ENCODE measurements around the gene NTN4. TPM values are rescaled to one million over a fixed set of nuclear protein-coding genes. Genes with fewer than 3 reads are reported as not detected.

The NTN4 gene
- total and polyA plus RNA-seq, 12 donors = 17.9 to 105 (median 64.5) TPM

DNA sequence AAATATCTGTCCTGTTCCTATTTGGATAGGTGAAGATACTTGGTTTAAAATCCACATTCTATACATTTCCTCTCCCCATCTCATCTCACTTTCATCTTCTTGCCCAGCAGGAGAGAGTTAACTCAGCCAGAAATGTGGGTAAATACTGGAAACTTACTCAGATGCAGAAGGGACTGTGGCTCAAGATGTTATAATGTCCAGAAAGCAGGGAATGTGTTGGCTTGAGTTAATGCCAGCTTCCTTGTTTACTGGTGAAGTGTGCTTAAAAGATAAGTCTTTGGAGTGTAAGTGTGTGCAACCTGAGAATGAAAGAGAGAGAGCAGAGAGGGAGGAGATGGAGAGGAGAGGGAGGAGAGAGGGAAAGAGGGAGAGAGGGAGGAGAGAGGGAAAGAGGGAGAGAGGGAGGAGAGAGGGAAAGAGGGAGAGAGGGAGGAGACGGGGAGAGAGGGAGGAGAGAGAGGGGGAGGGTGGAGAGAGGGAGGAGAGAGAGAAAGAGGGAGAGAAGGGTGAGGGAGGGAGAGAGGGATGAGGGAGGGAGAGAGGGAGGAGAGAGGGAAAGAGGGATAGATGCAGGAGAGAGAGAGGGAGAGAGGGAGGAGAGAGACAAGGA, 46.2 kb upstream of the NTN4 start:
- Histone ChIP-seq H3K4me3 (no peak overlapping the region), H3K4me1 (peaks cover 0 to 10% (median 0%) of the 10 kb centered on the region in 9 donors), H3K36me3 (no peaks in the 10 kb centered on the region), H3K27ac (no peak overlapping the region), H3K27me3 (peaks cover 0 to 4% (median 0%) of the 10 kb centered on the region in 7 donors), H3K9me3 (no peaks in the 10 kb centered on the region)
- peak in 1 of 8 donors; percentile 46 for ATAC-seq
- DNase-seq = no peak
- intact Hi-C loops (cut with DNase I) = no loop called here
- 0 to 3% methylated on average over 1 of the region's 1 CpG for WGBS, 2 donors
- TF ChIP-seq, protein P1, sequence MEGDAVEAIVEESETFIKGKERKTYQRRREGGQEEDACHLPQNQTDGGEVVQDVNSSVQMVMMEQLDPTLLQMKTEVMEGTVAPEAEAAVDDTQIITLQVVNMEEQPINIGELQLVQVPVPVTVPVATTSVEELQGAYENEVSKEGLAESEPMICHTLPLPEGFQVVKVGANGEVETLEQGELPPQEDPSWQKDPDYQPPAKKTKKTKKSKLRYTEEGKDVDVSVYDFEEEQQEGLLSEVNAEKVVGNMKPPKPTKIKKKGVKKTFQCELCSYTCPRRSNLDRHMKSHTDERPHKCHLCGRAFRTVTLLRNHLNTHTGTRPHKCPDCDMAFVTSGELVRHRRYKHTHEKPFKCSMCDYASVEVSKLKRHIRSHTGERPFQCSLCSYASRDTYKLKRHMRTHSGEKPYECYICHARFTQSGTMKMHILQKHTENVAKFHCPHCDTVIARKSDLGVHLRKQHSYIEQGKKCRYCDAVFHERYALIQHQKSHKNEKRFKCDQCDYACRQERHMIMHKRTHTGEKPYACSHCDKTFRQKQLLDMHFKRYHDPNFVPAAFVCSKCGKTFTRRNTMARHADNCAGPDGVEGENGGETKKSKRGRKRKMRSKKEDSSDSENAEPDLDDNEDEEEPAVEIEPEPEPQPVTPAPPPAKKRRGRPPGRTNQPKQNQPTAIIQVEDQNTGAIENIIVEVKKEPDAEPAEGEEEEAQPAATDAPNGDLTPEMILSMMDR (IDR thresholded peaks at IDR 0.05) = no peak

DNA sequence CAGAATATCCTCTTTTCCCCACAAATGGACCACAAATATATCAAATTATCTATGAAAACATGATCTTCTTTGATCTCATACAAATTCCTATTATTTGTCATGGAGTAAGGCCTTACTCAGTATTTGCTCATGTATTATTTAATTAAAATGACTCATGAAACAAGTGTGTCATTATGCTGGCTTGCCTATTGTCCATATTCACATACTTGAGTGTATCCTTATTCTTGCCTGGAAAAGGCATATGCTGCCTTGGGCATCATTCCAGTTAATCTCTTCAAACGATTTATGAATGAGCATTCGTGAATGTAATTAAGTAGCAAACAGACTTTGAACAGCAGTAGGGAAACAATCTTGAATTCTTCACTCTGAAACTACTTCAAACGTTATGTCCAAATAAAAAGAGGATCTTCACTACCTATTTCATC, 45.6 kb upstream of the NTN4 start:
- Histone ChIP-seq H3K9me3 (no peaks in the 10 kb centered on the region), H3K4me3 (no peak overlapping the region), H3K27me3 (peaks cover 0 to 5% (median 0%) of the 10 kb centered on the region in 7 donors), H3K27ac (no peak overlapping the region), H3K4me1 (peaks cover 0 to 10% (median 0%) of the 10 kb centered on the region in 9 donors), H3K36me3 (no peaks in the 10 kb centered on the region)
- intact Hi-C loops (cut with DNase I) = no loop called here
- peak in 1 of 8 donors; percentile 20 for ATAC-seq
- TF ChIP-seq, protein P1 (IDR thresholded peaks at IDR 0.05) = no peak
- WGBS, 2 donors = 28 to 37% methylated on average over 3 of the region's 3 CpGs
- DNase-seq = no peak

DNA sequence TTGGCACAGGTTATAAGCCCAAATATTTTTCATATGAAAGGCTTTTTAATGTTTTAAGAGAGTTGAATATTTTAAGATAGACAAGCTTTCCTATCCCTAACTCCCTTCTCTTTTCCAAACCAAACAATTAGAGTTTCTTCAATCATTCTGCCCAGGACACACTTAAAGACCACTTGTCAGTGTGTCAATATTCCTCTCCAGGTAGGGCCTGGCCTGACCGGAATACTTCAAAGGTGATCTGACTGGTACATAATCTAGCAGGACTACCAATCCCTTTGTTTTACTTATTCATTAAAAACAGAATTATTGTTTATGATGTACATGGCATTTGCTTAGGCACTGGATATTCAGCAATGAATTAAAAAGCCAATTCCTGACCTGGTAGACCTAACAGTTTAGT, 44.0 kb upstream of the NTN4 start:
- peaks cover 0 to 10% (median 0%) of the 10 kb centered on the region in 9 donors for H3K4me1 ChIP-seq
- intact Hi-C loops (cut with DNase I) = no loop called here
- DNase-seq = no peak
- ATAC-seq = no peak
- H3K4me3 ChIP-seq = no peak overlapping the region
- 85 to 97% methylated on average over 1 of the region's 1 CpG for WGBS, 2 donors
- TF ChIP-seq, protein P1 (IDR thresholded peaks at IDR 0.05) = no peak
- no peaks in the 10 kb centered on the region for H3K36me3 ChIP-seq
- H3K27me3 ChIP-seq = peaks cover 0 to 10% (median 0%) of the 10 kb centered on the region in 7 donors
- no peaks in the 10 kb centered on the region for H3K9me3 ChIP-seq
- no peak overlapping the region for H3K27ac ChIP-seq

DNA sequence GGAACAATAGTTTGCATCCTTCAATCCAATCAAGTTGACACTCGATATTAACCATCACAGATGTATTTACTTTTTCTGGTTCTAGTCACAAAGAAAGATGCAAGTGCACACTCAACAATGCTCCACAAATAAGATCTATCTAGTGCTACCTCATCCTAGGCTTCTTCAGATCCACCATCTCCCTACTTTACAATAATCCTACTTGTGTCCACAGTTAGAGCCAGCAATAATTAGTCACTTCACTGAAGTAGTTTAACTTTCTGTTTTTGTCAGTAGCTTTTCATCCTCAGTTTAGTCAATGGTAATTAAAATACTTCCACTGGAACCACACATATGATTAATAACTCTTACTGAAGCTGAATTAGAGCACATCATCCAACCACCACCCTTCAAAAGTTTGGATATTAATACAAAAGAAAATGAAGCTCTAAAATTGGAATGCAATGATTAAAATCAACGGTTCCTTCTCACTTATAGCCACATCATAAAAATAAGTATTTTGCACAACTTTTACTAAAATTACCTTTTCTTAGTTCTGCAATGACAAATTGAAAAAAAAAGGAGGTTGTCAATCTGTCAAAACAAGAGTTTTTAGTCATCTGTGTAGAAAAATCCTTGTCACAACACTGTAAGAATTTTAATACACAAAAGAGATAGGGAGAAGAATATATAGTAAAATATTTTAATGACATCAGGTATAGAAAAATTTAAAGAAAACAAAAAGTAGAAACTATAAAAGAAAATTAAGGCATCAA, 39.9 kb upstream of the NTN4 start:
- H3K4me3 ChIP-seq = no peak overlapping the region
- WGBS, 2 donors = 76 to 84% methylated on average over 2 of the region's 2 CpGs
- intact Hi-C loops (cut with DNase I) = no loop called here
- H3K36me3 ChIP-seq = no peaks in the 10 kb centered on the region
- DNase-seq (no peak), ATAC-seq (no peak)
- no peaks in the 10 kb centered on the region for H3K4me1 ChIP-seq
- peaks cover 0 to 10% (median 0%) of the 10 kb centered on the region in 7 donors for H3K27me3 ChIP-seq
- TF ChIP-seq, protein P1 (IDR thresholded peaks at IDR 0.05) = no peak
- H3K27ac ChIP-seq = no peak overlapping the region
- no peaks in the 10 kb centered on the region for H3K9me3 ChIP-seq
